GOT3 (cell line): Measurements from ENCODE around the gene KIAA0930.
"Not testable (repeated sequence)": the region's sequence is repeated elsewhere in the genome, so short reads cannot be mapped to it uniquely, and the experiment has no call there.

Source experiments
- DNase-seq: peaks from one replicate; lab custom pipeline; 2025; ENCODE audit warnings: mixed read lengths; lab: John Stamatoyannopoulos, UW

KIAA0930 gene

DNA sequence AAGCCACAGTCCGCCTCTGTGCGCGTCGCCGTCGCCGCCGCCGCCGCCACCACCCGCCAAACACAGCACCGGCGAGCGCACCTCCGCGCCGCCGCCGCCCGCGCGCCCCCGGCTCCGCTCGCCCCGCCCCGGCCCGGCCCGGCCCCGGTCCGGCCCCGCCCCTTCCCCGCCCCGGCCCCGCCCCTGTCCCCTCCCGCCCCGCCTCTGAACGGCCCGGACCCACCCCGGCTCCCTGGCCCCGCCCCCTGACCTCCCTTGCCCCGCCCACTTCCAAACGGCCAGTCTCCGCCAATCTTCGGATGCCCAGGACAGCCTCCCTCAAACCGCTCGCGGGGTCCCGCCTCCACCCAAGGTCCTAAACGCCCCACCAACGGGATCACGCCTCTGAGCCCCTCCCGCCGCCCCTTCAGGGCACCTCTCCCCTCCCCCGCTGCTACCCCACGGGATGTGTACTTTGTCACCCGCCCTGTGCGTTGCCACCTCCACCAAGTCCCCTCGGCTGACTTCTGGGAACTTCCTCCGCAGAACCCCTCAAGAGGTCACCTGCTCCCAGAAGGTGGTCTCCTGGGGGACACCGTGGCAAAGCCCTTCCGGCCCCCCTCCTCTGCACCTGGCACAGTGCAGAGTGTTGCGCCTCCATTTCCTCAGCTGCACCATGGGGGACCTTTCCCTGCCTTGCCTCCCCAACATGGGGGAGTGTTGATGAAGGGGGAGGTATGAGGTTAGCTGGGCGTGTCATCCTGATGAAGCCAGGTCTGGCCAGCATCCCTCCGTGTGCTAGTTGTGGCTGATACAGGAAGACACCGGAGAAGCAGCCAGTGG is at the start of gene KIAA0930:
TSS of gene KIAA0930 (minus strand) at position 85 of the 822 bp plus-strand sequence. CDS start 191 bp downstream, outside the sequence.
- DNase-seq: no peak

DNA sequence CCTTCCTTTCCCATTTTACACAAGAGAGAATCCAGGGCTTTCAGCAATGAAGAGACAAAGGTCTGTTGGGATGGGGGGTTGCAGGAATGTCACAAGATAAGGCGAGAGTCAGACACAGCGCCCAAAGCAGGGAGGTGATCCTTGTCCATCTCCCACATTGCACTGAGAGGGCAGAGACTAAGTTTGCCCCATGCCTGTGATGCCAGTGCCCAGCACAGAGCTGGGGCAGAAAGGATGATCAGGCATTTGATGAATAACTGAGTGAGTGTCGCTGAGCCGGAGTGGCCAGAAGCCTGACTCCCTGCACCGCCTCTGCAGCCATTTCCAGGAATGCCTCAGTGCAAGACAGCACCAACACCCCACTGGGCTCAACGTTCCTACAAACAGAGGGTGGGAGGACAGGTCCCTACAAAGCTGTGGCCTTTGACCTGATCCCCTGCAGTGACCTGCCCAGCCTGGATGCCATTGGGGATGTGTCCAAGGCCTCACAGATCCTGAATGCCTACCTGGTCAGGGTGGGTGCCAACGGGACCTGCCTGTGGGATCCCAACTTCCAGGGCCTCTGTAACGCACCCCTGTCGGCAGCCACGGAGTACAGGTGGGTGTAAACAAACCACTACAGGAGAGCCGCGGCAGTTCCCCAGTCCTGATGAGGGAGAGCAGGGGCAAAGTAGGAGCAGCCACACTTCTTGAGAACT is 46.3 kb upstream of the KIAA0930 start:
- no peak for DNase-seq

DNA sequence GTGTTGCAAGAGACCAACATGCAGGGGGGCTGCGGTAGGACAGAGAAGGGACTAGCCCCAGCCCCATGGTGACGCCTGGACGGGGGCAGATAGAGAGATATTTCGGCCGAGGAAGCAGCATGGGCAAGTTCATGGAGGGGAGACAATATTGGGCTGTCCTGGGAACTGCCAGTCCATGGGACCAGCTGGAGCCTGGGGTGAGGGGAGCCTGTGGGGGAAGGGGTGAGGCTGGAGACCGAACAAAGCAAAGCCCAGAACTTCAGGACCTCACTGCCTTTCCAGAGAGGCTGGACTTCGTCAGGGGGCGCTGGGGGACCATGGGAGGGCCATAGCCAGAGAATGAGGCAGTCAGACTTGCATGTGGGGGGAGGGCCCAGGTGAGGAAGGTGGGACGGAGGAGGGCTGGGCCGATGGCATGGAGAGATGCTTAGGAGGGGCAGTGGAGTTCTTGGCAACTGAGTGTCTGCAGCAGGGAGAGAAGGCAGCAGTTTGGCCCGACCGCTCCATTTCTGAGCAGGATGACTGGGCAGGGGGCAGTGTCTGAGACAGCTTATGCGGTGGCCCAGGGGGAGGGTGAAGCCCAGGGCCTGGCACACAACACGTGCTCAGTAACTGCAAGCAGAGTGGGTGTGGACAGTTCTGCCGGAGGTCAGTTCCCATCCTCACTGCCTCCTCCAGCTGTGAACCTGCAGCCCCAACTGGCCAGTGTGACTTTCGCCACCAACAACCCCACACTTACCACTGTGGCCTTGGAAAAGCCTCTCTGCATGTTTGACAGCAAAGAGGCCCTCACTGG is 44.8 kb upstream of the KIAA0930 start:
- no peak for DNase-seq

DNA sequence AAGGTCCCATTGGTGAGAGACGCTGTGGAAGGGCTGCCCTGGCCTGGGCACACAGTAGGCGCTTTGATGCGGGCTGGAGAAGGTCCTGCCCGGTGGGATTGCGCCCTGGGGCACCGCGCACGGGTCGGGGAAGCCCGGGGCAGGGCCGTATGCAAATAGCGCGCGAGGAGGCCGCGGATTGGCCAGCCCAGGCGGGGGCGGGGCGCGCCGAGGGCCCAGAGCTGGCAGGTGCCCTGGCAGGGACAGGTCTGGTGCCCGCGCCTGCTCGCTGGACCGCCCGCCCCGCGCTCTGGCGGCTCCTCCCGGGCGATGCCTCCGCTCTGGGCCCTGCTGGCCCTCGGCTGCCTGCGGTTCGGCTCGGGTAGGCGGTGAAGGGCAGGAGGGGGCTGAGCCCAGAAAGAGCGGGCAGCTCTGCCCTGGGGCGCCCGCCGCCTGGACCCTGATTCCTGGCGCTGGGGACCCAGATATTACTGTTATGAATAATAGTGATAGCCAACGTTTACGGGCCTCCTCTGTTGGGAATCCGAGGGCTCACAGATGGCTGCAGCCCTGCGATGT is 44.1 kb upstream of the KIAA0930 start, which contains the start of gene UPK3A:
TSS of gene UPK3A (plus strand) at position 245 of the 558 bp plus-strand sequence. CDS start at position 310, 65 bp downstream.
- no peak for DNase-seq

- DNase-seq: no peak
Measured at GRCh38 chr22:45281010-45281409, 40.3 kb upstream of the KIAA0930 start.

DNA sequence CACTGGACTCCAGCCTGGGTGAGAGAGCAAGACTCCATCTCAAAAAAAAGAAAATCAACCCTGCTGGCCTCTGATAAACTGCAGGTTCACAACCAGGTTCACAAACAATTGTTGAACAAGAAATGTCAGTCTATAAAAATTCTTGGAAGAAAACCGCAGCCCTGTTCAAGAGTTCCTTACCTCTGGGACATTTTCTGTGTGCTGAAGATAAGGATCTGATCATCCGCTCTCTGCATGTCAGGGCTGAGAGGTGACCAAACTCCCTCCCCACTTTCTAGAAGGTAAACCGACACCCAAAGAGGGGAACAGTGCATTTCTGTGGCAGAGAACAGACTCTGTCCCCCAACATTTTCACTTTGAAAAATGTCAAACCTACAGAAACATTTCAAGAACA is 39.9 kb upstream of the KIAA0930 start:
- DNase-seq: no peak

GRCh38 chr22:45278125-45278524 is 37.4 kb upstream of the KIAA0930 start:
- no peak for DNase-seq

GRCh38 chr22:45277720-45278119 is 37.0 kb upstream of the KIAA0930 start:
- not testable (repeated sequence) for DNase-seq

DNA sequence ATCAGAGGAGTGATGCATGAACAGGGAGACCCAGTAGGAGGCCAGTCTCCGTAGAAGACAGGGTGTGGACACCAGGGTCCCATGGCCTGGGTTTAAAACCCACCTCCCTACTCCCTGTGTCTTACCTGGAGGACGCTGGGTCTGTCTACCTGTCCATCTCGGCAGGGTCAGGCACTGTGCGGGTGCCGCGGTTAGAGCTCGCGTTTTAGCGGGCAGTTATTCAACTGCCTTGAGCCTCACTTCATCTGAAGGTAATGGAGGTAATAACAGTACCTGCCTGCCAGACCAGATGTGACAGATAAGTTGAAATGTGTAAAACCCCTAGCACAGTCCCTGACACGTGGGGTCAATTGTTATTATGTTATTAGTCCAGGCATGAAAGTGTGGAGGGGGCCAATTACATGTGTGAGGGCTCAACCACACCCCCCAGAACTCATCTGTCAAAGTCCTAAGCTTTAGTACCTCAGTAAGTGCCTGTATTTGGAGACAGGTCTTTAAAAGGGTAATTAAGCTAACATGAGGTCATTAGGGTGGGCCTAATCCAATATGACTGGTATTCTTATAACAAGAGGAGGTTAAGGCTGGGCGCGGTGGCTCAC is 35.9 kb upstream of the KIAA0930 start:
- DNase-seq: no peak

DNA sequence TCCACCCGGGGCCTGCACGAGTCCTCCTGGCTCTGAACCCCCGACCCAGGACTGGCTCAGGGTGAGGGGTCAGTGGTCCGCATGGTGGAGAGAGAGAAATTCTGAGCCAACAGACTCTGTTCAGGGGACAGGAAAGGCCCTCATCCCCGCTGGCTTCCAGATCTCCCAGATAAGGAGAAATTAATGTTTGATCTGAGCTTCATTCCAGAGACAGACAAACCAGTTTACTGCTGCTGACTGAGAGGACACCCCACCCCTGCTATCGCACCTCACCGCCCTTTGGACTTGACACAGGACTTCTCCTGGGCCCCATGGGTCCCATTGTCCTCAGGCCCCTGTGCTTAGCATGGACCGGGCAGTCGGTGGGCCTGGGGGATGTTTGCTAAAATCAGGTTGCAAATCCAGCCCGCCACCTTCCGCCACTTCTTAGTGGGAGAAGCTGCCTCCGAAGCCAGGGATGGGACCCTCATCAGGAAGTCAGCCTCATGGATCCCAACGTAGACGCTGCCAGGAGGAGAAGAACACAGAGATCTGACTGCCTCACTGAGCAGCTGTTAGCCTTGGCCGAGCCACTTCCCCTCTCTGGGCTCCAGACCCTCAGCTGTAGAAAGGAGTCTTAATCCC is 32.9 kb upstream of the KIAA0930 start:
- DNase-seq: no peak

- DNase-seq: no peak
Measured at GRCh38 chr22:45272498-45272897, 31.8 kb upstream of the KIAA0930 start.

- DNase-seq: no peak
Measured at GRCh38 chr22:45271667-45272201, 31.0 kb upstream of the KIAA0930 start.

DNA sequence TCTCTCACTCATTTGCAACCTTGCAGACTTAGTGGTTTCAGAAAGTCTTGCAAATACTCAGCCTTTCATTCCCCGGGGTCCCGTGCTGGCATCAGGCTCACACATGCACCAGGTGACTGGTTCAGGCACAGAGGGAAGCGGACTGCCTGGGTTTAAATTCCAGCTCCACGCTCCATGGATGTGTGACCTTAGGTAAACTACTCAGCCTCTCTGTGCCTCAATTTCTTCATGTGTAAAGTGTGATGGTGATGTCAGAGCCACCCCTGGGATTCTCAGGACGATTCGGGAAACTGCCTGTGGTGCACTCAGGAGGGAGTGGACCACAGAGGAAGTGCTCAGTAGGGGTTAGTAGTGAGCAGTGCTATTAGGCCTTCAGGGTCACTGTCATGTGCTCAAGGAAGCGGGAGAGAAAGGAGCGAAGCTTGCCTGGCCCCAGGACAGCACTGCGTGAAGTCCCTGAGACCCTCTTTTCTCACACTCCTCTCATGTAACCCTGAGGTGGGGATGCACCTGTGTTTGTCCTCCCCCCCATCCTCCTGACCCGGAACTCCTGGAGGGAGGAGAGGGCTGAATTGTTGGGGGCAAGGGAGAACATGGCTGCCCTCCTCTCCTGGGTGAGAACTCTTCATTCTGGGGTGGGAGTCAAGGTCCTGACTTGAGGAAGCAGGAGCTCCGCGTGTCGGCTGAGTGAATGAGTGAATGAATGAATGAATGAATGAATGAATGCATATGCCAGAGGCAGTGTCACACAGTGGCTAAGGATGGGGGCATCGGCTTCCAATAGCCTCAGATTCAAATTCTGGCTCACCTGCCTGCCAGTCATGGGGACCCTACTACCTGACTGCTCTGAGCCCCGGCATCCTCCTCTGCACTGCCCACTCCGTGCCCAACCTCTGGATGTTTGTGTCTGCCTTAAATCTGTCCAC is 29.7 kb upstream of the KIAA0930 start:
- DNase-seq: no peak

GRCh38 chr22:45268958-45269844 is 28.5 kb upstream of the KIAA0930 start:
- peak; percentile 51 for DNase-seq

GRCh38 chr22:45268167-45268957 is 27.7 kb upstream of the KIAA0930 start:
- DNase-seq: no peak

GRCh38 chr22:45265535-45265934 is 24.8 kb upstream of the KIAA0930 start:
- DNase-seq: no peak

DNA sequence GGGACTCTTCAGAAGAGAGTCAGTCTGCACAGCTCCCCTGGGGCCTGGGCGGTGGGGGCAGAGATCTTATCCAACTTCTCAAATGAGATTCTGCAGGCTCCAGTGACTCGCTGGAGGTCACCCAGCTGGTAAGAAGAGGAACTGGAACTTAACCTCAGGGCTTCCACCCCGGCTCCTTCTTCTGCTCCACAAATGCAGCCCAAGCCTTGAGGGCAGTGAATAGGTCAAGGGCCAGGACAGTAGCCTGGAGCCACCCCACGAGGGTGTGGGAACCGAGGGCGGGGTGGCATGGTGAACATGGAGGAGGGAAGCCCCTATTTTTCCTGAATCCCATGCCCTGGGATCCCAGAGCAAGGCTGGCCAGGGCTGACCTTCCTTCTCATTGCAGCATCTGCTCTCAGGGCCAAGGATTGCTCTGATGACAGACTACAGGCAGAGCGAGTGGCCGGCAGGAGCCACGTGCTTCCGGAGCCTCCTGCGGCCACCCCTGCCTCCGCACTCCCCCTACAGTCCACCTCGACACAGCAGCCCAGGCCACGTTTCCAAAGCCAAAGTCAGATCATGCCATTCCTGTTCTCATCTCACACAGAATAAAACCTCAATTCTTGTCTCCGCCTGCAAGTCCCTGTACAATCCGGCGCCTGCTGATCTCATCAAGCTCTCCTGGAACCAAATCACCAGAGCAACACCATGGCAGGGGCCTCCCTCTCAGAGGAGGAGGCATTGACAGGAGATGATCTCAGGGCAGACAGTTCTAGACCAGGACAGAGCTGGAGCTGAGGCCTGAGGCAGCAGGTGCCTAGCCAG is 23.0 kb upstream of the KIAA0930 start:
- DNase-seq: no peak
